ENCODE results near the gene ARPC2. TPM values are rescaled to one million over a fixed set of nuclear protein-coding genes. Genes with fewer than 3 reads are reported as not detected.

The ARPC2 gene
- total and polyA plus RNA-seq, 2 of the 13 experiments (the other 11 are each of a cell fraction or from before 2014, with no cell fraction given), result 168 to 303 TPM

- TF ChIP-seq KLF12 (CRISPR knock-in tag; IDR thresholded peaks at IDR 0.05; ENCODE audit: borderline replicate concordance), result no peak
- no peak for TF ChIP-seq NCOR1 (IDR thresholded peaks at IDR 0.05; ENCODE audit: borderline replicate concordance, low read length)
- no peak for TF ChIP-seq RORA (CRISPR knock-in tag; IDR thresholded peaks at IDR 0.05)
- TF ChIP-seq, protein P1, sequence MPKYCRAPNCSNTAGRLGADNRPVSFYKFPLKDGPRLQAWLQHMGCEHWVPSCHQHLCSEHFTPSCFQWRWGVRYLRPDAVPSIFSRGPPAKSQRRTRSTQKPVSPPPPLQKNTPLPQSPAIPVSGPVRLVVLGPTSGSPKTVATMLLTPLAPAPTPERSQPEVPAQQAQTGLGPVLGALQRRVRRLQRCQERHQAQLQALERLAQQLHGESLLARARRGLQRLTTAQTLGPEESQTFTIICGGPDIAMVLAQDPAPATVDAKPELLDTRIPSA (CRISPR knock-in tag; IDR thresholded peaks at IDR 0.05; ENCODE audit: borderline replicate concordance), result no peak
- TF ChIP-seq KLF6 (CRISPR knock-in tag; IDR thresholded peaks at IDR 0.05), result no peak
- TF ChIP-seq, protein P2, sequence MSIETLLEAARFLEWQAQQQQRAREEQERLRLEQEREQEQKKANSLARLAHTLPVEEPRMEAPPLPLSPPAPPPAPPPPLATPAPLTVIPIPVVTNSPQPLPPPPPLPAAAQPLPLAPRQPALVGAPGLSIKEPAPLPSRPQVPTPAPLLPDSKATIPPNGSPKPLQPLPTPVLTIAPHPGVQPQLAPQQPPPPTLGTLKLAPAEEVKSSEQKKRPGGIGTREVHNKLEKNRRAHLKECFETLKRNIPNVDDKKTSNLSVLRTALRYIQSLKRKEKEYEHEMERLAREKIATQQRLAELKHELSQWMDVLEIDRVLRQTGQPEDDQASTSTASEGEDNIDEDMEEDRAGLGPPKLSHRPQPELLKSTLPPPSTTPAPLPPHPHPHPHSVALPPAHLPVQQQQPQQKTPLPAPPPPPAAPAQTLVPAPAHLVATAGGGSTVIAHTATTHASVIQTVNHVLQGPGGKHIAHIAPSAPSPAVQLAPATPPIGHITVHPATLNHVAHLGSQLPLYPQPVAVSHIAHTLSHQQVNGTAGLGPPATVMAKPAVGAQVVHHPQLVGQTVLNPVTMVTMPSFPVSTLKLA (IDR thresholded peaks at IDR 0.05), result 0 out of 2 replicates have a peak, but pooled peaks have one; percentile 2
- no peak for TF ChIP-seq ZNF660 (CRISPR knock-in tag; IDR thresholded peaks at IDR 0.05; ENCODE audit: borderline replicate concordance, low read depth)
- TF ChIP-seq ATF3 (CRISPR knock-in tag; IDR thresholded peaks at IDR 0.05), result no peak
- TF ChIP-seq HNF4G (IDR thresholded peaks at IDR 0.05; ENCODE audit: borderline replicate concordance, low read depth, low read length), result no peak
- TF ChIP-seq HNF4G (CRISPR knock-in tag; IDR thresholded peaks at IDR 0.05; ENCODE audit: borderline replicate concordance, low read depth), result no peak
- TF ChIP-seq NFYC (CRISPR knock-in tag; IDR thresholded peaks at IDR 0.05), result no peak
- no peak for TF ChIP-seq ZNF616 (CRISPR knock-in tag; IDR thresholded peaks at IDR 0.05; ENCODE audit: low read depth)
- TF ChIP-seq ZNF414 (CRISPR knock-in tag; IDR thresholded peaks at IDR 0.05), result 0 out of 2 replicates have a peak, but pooled peaks have one; percentile 76
- TF ChIP-seq, protein P3, sequence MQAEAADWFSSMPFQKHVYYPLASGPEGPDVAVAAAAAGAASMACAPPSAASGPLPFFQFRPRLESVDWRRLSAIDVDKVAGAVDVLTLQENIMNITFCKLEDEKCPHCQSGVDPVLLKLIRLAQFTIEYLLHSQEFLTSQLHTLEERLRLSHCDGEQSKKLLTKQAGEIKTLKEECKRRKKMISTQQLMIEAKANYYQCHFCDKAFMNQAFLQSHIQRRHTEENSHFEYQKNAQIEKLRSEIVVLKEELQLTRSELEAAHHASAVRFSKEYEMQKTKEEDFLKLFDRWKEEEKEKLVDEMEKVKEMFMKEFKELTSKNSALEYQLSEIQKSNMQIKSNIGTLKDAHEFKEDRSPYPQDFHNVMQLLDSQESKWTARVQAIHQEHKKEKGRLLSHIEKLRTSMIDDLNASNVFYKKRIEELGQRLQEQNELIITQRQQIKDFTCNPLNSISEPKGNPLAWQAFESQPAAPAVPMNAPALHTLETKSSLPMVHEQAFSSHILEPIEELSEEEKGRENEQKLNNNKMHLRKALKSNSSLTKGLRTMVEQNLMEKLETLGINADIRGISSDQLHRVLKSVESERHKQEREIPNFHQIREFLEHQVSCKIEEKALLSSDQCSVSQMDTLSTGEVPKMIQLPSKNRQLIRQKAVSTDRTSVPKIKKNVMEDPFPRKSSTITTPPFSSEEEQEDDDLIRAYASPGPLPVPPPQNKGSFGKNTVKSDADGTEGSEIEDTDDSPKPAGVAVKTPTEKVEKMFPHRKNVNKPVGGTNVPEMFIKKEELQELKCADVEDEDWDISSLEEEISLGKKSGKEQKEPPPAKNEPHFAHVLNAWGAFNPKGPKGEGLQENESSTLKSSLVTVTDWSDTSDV (CRISPR knock-in tag; IDR thresholded peaks at IDR 0.05), result no peak
- TF ChIP-seq, protein P4, sequence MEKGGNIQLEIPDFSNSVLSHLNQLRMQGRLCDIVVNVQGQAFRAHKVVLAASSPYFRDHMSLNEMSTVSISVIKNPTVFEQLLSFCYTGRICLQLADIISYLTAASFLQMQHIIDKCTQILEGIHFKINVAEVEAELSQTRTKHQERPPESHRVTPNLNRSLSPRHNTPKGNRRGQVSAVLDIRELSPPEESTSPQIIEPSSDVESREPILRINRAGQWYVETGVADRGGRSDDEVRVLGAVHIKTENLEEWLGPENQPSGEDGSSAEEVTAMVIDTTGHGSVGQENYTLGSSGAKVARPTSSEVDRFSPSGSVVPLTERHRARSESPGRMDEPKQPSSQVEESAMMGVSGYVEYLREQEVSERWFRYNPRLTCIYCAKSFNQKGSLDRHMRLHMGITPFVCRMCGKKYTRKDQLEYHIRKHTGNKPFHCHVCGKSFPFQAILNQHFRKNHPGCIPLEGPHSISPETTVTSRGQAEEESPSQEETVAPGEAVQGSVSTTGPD (CRISPR knock-in tag; IDR thresholded peaks at IDR 0.05), result no peak
- TF ChIP-seq ZNF382 (CRISPR knock-in tag; IDR thresholded peaks at IDR 0.05; ENCODE audit: borderline replicate concordance), result no peak
- TF ChIP-seq ZNF564 (CRISPR knock-in tag; IDR thresholded peaks at IDR 0.05), result no peak
- no peak for TF ChIP-seq RAD21 (CRISPR knock-in tag; IDR thresholded peaks at IDR 0.05)
- TF ChIP-seq, protein P5, sequence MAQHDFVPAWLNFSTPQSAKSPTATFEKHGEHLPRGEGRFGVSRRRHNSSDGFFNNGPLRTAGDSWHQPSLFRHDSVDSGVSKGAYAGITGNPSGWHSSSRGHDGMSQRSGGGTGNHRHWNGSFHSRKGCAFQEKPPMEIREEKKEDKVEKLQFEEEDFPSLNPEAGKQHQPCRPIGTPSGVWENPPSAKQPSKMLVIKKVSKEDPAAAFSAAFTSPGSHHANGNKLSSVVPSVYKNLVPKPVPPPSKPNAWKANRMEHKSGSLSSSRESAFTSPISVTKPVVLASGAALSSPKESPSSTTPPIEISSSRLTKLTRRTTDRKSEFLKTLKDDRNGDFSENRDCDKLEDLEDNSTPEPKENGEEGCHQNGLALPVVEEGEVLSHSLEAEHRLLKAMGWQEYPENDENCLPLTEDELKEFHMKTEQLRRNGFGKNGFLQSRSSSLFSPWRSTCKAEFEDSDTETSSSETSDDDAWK (CRISPR knock-in tag; IDR thresholded peaks at IDR 0.05), result no peak
- no peak; the same call in 1 of the 2 replicates for TF ChIP-seq ZNF652 (CRISPR knock-in tag; IDR thresholded peaks at IDR 0.05; ENCODE audit: borderline replicate concordance, low read depth)
- TF ChIP-seq ZNF607 (CRISPR knock-in tag; IDR thresholded peaks at IDR 0.05; ENCODE audit: borderline replicate concordance), result no peak
These were observed 76.9 kb downstream of the ARPC2 start (continued) for GRCh38 chr2:218293715-218294429.
